Measurements from ENCODE around the gene ABR. TPM values are rescaled to one million over a fixed set of nuclear protein-coding genes. Genes with fewer than 3 reads are reported as not detected.

Gene ABR
- polyA plus RNA-seq, 1 donor from 2014 or later, result 34.5 TPM

DNA sequence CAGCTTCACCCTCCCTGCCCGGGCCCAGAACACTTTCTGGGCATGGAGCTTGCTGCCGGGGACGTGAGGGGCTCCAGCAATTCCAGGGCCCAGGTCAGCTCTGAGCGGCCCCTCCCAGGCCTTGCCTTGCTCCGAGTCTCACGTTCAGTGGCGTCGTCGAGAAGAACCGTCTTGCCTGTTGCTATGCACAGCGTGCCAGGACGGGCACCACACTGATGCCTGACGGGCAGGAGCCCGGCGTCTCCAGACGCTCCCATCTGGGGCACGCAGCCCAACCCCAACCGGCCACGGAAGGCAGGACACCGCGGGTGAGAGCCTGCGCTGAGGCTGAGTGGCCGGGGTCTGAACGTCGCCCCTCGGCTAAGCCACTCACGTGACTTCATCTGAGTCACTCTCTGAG lies 155.7 kb downstream of the ABR start:
- TF ChIP-seq, protein P1, sequence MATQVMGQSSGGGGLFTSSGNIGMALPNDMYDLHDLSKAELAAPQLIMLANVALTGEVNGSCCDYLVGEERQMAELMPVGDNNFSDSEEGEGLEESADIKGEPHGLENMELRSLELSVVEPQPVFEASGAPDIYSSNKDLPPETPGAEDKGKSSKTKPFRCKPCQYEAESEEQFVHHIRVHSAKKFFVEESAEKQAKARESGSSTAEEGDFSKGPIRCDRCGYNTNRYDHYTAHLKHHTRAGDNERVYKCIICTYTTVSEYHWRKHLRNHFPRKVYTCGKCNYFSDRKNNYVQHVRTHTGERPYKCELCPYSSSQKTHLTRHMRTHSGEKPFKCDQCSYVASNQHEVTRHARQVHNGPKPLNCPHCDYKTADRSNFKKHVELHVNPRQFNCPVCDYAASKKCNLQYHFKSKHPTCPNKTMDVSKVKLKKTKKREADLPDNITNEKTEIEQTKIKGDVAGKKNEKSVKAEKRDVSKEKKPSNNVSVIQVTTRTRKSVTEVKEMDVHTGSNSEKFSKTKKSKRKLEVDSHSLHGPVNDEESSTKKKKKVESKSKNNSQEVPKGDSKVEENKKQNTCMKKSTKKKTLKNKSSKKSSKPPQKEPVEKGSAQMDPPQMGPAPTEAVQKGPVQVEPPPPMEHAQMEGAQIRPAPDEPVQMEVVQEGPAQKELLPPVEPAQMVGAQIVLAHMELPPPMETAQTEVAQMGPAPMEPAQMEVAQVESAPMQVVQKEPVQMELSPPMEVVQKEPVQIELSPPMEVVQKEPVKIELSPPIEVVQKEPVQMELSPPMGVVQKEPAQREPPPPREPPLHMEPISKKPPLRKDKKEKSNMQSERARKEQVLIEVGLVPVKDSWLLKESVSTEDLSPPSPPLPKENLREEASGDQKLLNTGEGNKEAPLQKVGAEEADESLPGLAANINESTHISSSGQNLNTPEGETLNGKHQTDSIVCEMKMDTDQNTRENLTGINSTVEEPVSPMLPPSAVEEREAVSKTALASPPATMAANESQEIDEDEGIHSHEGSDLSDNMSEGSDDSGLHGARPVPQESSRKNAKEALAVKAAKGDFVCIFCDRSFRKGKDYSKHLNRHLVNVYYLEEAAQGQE (IDR thresholded peaks at IDR 0.05; ENCODE audit: borderline replicate concordance), result no peak
- TF ChIP-seq, protein P2, sequence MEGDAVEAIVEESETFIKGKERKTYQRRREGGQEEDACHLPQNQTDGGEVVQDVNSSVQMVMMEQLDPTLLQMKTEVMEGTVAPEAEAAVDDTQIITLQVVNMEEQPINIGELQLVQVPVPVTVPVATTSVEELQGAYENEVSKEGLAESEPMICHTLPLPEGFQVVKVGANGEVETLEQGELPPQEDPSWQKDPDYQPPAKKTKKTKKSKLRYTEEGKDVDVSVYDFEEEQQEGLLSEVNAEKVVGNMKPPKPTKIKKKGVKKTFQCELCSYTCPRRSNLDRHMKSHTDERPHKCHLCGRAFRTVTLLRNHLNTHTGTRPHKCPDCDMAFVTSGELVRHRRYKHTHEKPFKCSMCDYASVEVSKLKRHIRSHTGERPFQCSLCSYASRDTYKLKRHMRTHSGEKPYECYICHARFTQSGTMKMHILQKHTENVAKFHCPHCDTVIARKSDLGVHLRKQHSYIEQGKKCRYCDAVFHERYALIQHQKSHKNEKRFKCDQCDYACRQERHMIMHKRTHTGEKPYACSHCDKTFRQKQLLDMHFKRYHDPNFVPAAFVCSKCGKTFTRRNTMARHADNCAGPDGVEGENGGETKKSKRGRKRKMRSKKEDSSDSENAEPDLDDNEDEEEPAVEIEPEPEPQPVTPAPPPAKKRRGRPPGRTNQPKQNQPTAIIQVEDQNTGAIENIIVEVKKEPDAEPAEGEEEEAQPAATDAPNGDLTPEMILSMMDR (IDR thresholded peaks at IDR 0.05; ENCODE audit: poor library complexity, severe bottlenecking), result no peak
- TF ChIP-seq EP300 (conservative IDR thresholded peaks at IDR 0.05; ENCODE audit: poor library complexity, severe bottlenecking), result no peak
- TF ChIP-seq TAF1 (IDR thresholded peaks at IDR 0.05; ENCODE audit: low read depth), result no peak
- TF ChIP-seq SMC3 (conservative IDR thresholded peaks at IDR 0.05; ENCODE audit: poor library complexity), result no peak
- TF ChIP-seq RAD21 (conservative IDR thresholded peaks at IDR 0.05), result no peak
- no peak for TF ChIP-seq EZH2 (IDR thresholded peaks at IDR 0.05; ENCODE audit: borderline replicate concordance, insufficient read depth, low read length, poor library complexity, severe bottlenecking)
- TF ChIP-seq POLR2AphosphoS5 (IDR thresholded peaks at IDR 0.05), result no peak
- no peak for TF ChIP-seq MXI1 (conservative IDR thresholded peaks at IDR 0.05; ENCODE audit: poor library complexity, severe bottlenecking)
- H3K4me3 ChIP-seq (ENCODE audit: low read length), result no peak overlapping the region
- no peaks in the 10 kb centered on the region for H3K9me3 ChIP-seq (ENCODE audit: low read length)
- no peaks in the 10 kb centered on the region for H3F3A ChIP-seq (ENCODE audit: insufficient read depth, low read length, poor library complexity, severe bottlenecking)
- no peaks in the 10 kb centered on the region for H3K36me3 ChIP-seq (ENCODE audit: insufficient read depth, low read length)
- no peak overlapping the region for H3K4me2 ChIP-seq (ENCODE audit: low read length)
- H3K79me2 ChIP-seq (replicated peaks; ENCODE audit: insufficient read depth, low read length), result no peaks in the 10 kb centered on the region
- no peak overlapping the region for H3K9ac ChIP-seq (ENCODE audit: low read length)
- no peak overlapping the region for H3K27ac ChIP-seq (ENCODE audit: low read length)
- H4K20me1 ChIP-seq (ENCODE audit: insufficient read depth), result no peaks in the 10 kb centered on the region
- no peak overlapping the region for H2AFZ ChIP-seq (ENCODE audit: low read depth, low read length)
- H3K27me3 ChIP-seq (ENCODE audit: insufficient read depth, low read depth, low read length), result no peaks in the 10 kb centered on the region
- H3K9me2 ChIP-seq (ENCODE audit: insufficient read depth, low read length), result no peaks in the 10 kb centered on the region

DNA sequence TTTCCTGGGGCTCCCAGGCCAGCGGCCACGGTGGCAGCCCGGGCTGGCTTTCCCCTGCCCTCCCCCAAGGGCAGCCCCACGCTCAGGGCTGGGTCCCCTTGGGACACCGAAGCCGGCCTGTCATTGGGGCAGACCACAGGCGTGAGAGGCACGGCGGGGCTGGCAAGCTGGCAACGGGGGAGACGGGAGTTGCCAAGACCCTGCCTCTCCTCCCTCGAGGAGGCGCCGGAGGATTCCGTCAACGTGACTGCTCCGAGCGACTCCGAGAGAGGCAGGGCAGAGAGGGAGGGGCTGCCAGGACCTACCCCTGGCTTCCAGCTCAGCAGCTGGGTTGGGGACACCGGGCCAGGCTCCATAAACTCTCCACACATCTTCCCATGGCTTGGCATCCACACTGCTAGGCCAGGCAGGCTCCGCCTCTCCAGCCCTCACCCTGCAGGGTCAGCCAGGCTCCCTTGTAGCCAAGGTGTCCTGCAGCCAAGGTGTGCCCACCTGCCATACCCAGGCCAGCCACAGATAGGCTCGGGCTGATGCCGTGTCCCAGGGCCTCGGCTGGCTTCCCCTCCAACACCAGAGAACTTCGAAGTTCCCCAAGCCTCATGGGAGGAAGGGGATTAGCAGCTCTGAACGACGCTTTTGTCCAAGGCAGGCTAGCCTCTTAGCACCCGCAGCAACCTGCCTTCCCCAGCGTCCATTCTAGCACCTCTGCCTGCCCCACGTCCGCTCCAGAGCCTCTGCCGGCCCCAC lies 157.3 kb downstream of the ABR start:
- no peak overlapping the region for H3K4me3 ChIP-seq (ENCODE audit: low read length)
- no peak overlapping the region for H2AFZ ChIP-seq (ENCODE audit: low read depth, low read length)
- H3K4me2 ChIP-seq (ENCODE audit: low read length), result no peak overlapping the region
- H4K20me1 ChIP-seq (ENCODE audit: insufficient read depth), result no peaks in the 10 kb centered on the region
- H3K27ac ChIP-seq (ENCODE audit: low read length), result no peak overlapping the region
- TF ChIP-seq TAF1 (IDR thresholded peaks at IDR 0.05; ENCODE audit: low read depth) (no peak), MXI1 (conservative IDR thresholded peaks at IDR 0.05; ENCODE audit: poor library complexity, severe bottlenecking) (no peak), EZH2 (IDR thresholded peaks at IDR 0.05; ENCODE audit: borderline replicate concordance, insufficient read depth, low read length, poor library complexity, severe bottlenecking) (no peak), EP300 (conservative IDR thresholded peaks at IDR 0.05; ENCODE audit: poor library complexity, severe bottlenecking) (no peak), POLR2AphosphoS5 (IDR thresholded peaks at IDR 0.05) (no peak), RAD21 (conservative IDR thresholded peaks at IDR 0.05) (no peak), SMC3 (conservative IDR thresholded peaks at IDR 0.05; ENCODE audit: poor library complexity) (no peak)
- TF ChIP-seq, protein P1 (IDR thresholded peaks at IDR 0.05; ENCODE audit: borderline replicate concordance), result no peak
- TF ChIP-seq, protein P2 (IDR thresholded peaks at IDR 0.05; ENCODE audit: poor library complexity, severe bottlenecking), result no peak
- no peaks in the 10 kb centered on the region for H3K36me3 ChIP-seq (ENCODE audit: insufficient read depth, low read length)
- H3K9ac ChIP-seq (ENCODE audit: low read length), result no peak overlapping the region
- H3K9me2 ChIP-seq (ENCODE audit: insufficient read depth, low read length), result no peaks in the 10 kb centered on the region
- no peaks in the 10 kb centered on the region for H3K9me3 ChIP-seq (ENCODE audit: low read length)
- H3F3A ChIP-seq (ENCODE audit: insufficient read depth, low read length, poor library complexity, severe bottlenecking), result no peaks in the 10 kb centered on the region
- no peaks in the 10 kb centered on the region for H3K79me2 ChIP-seq (replicated peaks; ENCODE audit: insufficient read depth, low read length)
- H3K27me3 ChIP-seq (ENCODE audit: insufficient read depth, low read depth, low read length), result no peaks in the 10 kb centered on the region
